Epithelial cell of esophagus (primary cell): ENCODE measurements around the gene TIGIT.

Experiments used
- DNase-seq: peaks from one replicate; pipeline ENCODE4 v3.0.0; 2010; ENCODE audit warnings: low read depth
- H3K4me3 ChIP-seq: 2 replicates; pipeline ENCODE4 v1.5.1; 2011; ENCODE audit warnings: mild to moderate bottlenecking, low read length, control low read depth
- CTCF ChIP-seq: IDR thresholded peaks from 2 replicates; pipeline ENCODE4 v1.5.1; 2011; ENCODE audit warnings: low read depth, mild to moderate bottlenecking, low read length, control low read depth, inconsistent platforms; ENCODE audit not compliant: insufficient read depth; ENCODE audit errors: missing control alignments

TIGIT gene

GRCh38 chr3:114295946-114296345 lies 2.1 kb downstream of the TIGIT start:
- no peak for DNase-seq
- TF ChIP-seq CTCF = no peak
- H3K4me3 ChIP-seq = no peak overlapping the region

- peak; percentile 41 for TF ChIP-seq CTCF
- DNase-seq = peak; percentile 22
- H3K4me3 ChIP-seq = no peak overlapping the region
Measured at GRCh38 chr3:114299421-114299820, 5.6 kb downstream of the TIGIT start.

- DNase-seq = no peak
- no peak for TF ChIP-seq CTCF
- no peak overlapping the region for H3K4me3 ChIP-seq
Measured at GRCh38 chr3:114299941-114300624, 6.3 kb downstream of the TIGIT start.

GRCh38 chr3:114307222-114307830 lies 13.5 kb downstream of the TIGIT start:
- TF ChIP-seq CTCF = no peak
- H3K4me3 ChIP-seq = no peak overlapping the region
- DNase-seq = no peak

- DNase-seq = no peak
- no peak overlapping the region for H3K4me3 ChIP-seq
- no peak for TF ChIP-seq CTCF
Measured at GRCh38 chr3:114307832-114308231, 14.0 kb downstream of the TIGIT start.

- DNase-seq = no peak
- no peak overlapping the region for H3K4me3 ChIP-seq
- no peak for TF ChIP-seq CTCF
Measured at GRCh38 chr3:114308377-114308776, 14.5 kb downstream of the TIGIT start.

GRCh38 chr3:114308830-114309229 lies 15.0 kb downstream of the TIGIT start:
- no peak for DNase-seq
- TF ChIP-seq CTCF = no peak
- H3K4me3 ChIP-seq = no peak overlapping the region
